ENCODE data around the gene NECAB2.

- TF ChIP-seq CTCF (IDR thresholded peaks at IDR 0.05) (no peak), POLR2A (IDR thresholded peaks at IDR 0.05) (no peak), POLR2AphosphoS5 (IDR thresholded peaks at IDR 0.05) (no peak), EP300 (IDR thresholded peaks at IDR 0.05) (no peak)
Observed at GRCh38 chr16:83958846-83959565, 9.0 kb upstream of the NECAB2 start.
